PC-9 (cell line): ENCODE data around the gene C1orf21. TPM values are rescaled to one million over a fixed set of nuclear protein-coding genes. Genes with fewer than 3 reads are reported as not detected.

ENCODE experiments used
- BruUV-seq: library from RNA; stranded (reverse); fragments of 400-500 nt; replicated peaks from 2 replicates; lab custom pipeline; 2021; lab: Mats Ljungman, UMichigan
- CTCF ChIA-PET: fragments of 300-600 bp; sonication (Branson Sonifier 250); formaldehyde crosslinking; loops from one replicate; lab custom pipeline; 2022; ENCODE audit warnings: antibody characterized with exemption; lab: Charles Lee
- POLR2A ChIA-PET: fragments of 300-600 bp; sonication (Branson Sonifier 250); formaldehyde crosslinking; loops from one replicate; lab custom pipeline; 2022; ENCODE audit warnings: antibody characterized with exemption; ENCODE audit not compliant: unreplicated experiment; lab: Charles Lee
- DNase-seq, 2 experiments: peaks; one replicate each; pipeline versions ENCODE4 v3.0.0 to v3.0.0-alpha.2; 2015 to 2022; ENCODE audit warnings: mixed read lengths in 1 of 2
- H2AFZ ChIP-seq: fragments of 200-600 bp; sonication (generic); 2 replicates; pipeline ENCODE4 v1.8.1; 2017; ENCODE audit warnings: antibody characterized with exemption
- H3F3A ChIP-seq: fragments of 200-600 bp; sonication (generic); 2 replicates; pipeline ENCODE4 v1.8.1; 2017; ENCODE audit warnings: antibody characterized with exemption, mild to moderate bottlenecking, low read depth; ENCODE audit not compliant: insufficient read depth
- H3K27ac ChIP-seq: fragments of 200-600 bp; sonication (generic); 2 replicates; pipeline ENCODE4 v1.6.1; 2016; ENCODE audit warnings: mixed run types
- H3K27me3 ChIP-seq: fragments of 200-600 bp; sonication (generic); 2 replicates; pipeline ENCODE4 v1.6.1; 2016; ENCODE audit warnings: low read depth, mixed run types; ENCODE audit not compliant: insufficient read depth
- H3K36me3 ChIP-seq: fragments of 200-600 bp; sonication (generic); 2 replicates; pipeline ENCODE4 v1.6.1; 2016; ENCODE audit warnings: low read depth, mixed run types
- H3K4me1 ChIP-seq: fragments of 200-600 bp; sonication (generic); replicated peaks from 2 replicates; pipeline ENCODE4 v1.6.1; 2016; ENCODE audit warnings: mixed run types; ENCODE audit not compliant: insufficient read depth
- H3K4me2 ChIP-seq: fragments of 200-600 bp; sonication (generic); 2 replicates; pipeline ENCODE4 v1.6.1; 2017; ENCODE audit warnings: mixed run types
- H3K4me3 ChIP-seq: fragments of 200-600 bp; sonication (generic); 2 replicates; pipeline ENCODE4 v1.6.1; 2016; ENCODE audit warnings: mixed run types
- H3K79me2 ChIP-seq: fragments of 200-600 bp; sonication (generic); 2 replicates; pipeline ENCODE4 v1.6.1; 2017; ENCODE audit warnings: low read depth, mixed run types
- H3K9me2 ChIP-seq: fragments of 200-600 bp; sonication (generic); 2 replicates; pipeline ENCODE4 v1.8.1; 2017; ENCODE audit warnings: mild to moderate bottlenecking; ENCODE audit not compliant: insufficient read depth
- H3K9me3 ChIP-seq: fragments of 200-600 bp; sonication (generic); 2 replicates; pipeline ENCODE4 v1.8.1; 2016; ENCODE audit warnings: low read depth; ENCODE audit not compliant: insufficient read depth
- H4K20me1 ChIP-seq: fragments of 200-600 bp; sonication (generic); 2 replicates; pipeline ENCODE4 v1.8.1; 2017; ENCODE audit not compliant: insufficient read depth
- EZH2 ChIP-seq: fragments of 200-600 bp; sonication (generic); IDR thresholded peaks from 2 replicates; pipeline ENCODE4 v1.8.0; 2017; ENCODE audit warnings: antibody characterized with exemption, low read depth
- intact Hi-C: fragments of 100-400 bp; cut with micrococcal nuclease; formaldehyde crosslinking; loops from one replicate; pipeline ENCODE4 v1.10.0; 2022; ENCODE audit not compliant: unreplicated experiment
- total RNA-seq: library from RNA; stranded (reverse); gene quantifications from 2 replicates; pipeline ENCODE4 v1.2.3, GENCODE V29; 2021
- TF ChIP-seq, protein P1 (sequence below): fragments of 200-600 bp; sonication (generic); conservative IDR thresholded peaks from 2 replicates; pipeline ENCODE4 v1.6.1; 2017; ENCODE audit warnings: mixed run types, antibody characterized with exemption, mild to moderate bottlenecking, moderate library complexity

Gene C1orf21
- total RNA-seq, 1 experiment from 2014 or later, result 13.8 TPM

DNA sequence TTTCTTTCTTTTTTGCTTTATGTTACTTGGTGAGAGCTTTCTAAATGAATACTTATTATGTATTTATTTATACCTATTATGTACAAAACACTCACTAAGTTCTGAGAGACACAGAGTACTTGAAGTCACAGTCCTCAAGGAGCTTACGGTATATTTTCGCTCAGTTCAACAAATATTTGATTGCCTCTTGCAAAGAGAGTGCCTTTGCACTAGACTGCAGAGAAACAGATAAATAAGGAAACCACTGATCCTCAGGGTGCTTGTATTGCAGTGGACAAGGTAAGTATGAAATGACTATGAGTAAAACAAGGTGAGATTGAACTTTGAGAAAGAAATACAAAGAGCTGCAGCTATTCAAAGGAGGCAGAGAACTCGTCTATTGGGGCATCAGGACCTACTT lies 123.3 kb downstream of the C1orf21 start:
- Histone ChIP-seq H3K9me3 (no peaks in the 10 kb centered on the region), H3K4me3 (no peak overlapping the region), H3K9me2 (no peaks in the 10 kb centered on the region), H3K4me1 (no peaks in the 10 kb centered on the region), H3K36me3 (no peaks in the 10 kb centered on the region), H2AFZ (no peak overlapping the region), H3F3A (no peaks in the 10 kb centered on the region), H3K27ac (no peak overlapping the region), H3K4me2 (no peak overlapping the region), H3K27me3 (no peaks in the 10 kb centered on the region), H4K20me1 (no peaks in the 10 kb centered on the region), H3K79me2 (no peaks in the 10 kb centered on the region)
- TF ChIP-seq, protein P1, sequence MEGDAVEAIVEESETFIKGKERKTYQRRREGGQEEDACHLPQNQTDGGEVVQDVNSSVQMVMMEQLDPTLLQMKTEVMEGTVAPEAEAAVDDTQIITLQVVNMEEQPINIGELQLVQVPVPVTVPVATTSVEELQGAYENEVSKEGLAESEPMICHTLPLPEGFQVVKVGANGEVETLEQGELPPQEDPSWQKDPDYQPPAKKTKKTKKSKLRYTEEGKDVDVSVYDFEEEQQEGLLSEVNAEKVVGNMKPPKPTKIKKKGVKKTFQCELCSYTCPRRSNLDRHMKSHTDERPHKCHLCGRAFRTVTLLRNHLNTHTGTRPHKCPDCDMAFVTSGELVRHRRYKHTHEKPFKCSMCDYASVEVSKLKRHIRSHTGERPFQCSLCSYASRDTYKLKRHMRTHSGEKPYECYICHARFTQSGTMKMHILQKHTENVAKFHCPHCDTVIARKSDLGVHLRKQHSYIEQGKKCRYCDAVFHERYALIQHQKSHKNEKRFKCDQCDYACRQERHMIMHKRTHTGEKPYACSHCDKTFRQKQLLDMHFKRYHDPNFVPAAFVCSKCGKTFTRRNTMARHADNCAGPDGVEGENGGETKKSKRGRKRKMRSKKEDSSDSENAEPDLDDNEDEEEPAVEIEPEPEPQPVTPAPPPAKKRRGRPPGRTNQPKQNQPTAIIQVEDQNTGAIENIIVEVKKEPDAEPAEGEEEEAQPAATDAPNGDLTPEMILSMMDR, result no peak
- TF ChIP-seq EZH2, result no peak
- intact Hi-C loops, result no loop called here
- POLR2A ChIA-PET, result no interaction called here
- BruUV-seq, result no TSS peak
- no peak for DNase-seq
- CTCF ChIA-PET, result no interaction called here

DNA sequence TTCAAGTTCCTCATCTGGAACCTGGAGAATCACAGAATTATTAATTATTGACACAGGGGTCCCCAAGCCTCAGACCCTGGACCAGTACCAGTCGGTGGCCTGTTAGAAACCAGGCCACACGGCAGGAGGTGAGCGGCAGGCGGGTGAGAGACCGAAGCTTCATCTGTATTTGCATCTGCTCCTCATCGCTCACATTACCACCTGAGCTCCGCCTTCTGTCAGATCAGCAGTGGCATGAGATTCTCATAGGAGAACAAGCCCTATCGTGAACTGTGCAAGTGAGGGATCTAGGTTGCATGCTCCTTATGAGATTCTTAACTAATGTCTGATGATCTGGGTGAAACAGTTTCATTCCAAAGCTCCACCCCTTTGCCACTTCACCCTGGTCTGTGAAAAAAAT lies 125.9 kb downstream of the C1orf21 start:
- no peak overlapping the region for H3K4me2 ChIP-seq
- TF ChIP-seq, protein P1, result no peak
- no peak for TF ChIP-seq EZH2
- H3K4me1 ChIP-seq, result no peaks in the 10 kb centered on the region
- H4K20me1 ChIP-seq, result no peaks in the 10 kb centered on the region
- H3K9me2 ChIP-seq, result no peaks in the 10 kb centered on the region
- H3K27me3 ChIP-seq, result no peaks in the 10 kb centered on the region
- no peak overlapping the region for H3K4me3 ChIP-seq
- H3F3A ChIP-seq, result no peaks in the 10 kb centered on the region
- H3K79me2 ChIP-seq, result no peaks in the 10 kb centered on the region
- intact Hi-C loops, result no loop called here
- H3K9me3 ChIP-seq, result no peaks in the 10 kb centered on the region
- CTCF ChIA-PET, result no interaction called here
- no peaks in the 10 kb centered on the region for H3K36me3 ChIP-seq
- BruUV-seq, result no TSS peak
- no peak overlapping the region for H3K27ac ChIP-seq
- no peak overlapping the region for H2AFZ ChIP-seq
- POLR2A ChIA-PET, result no interaction called here
- DNase-seq, result no peak

GRCh38 chr1:184513421-184513820 lies 126.6 kb downstream of the C1orf21 start:
- Histone ChIP-seq H3K4me2 (no peak overlapping the region), H3K36me3 (no peaks in the 10 kb centered on the region), H2AFZ (no peak overlapping the region), H3K79me2 (no peaks in the 10 kb centered on the region), H3K4me1 (no peaks in the 10 kb centered on the region), H3K9me3 (no peaks in the 10 kb centered on the region), H3K27ac (no peak overlapping the region), H3K4me3 (no peak overlapping the region), H3K27me3 (no peaks in the 10 kb centered on the region), H3K9me2 (no peaks in the 10 kb centered on the region), H3F3A (no peaks in the 10 kb centered on the region), H4K20me1 (no peaks in the 10 kb centered on the region)
- intact Hi-C loops, result no loop called here
- BruUV-seq, result no TSS peak
- DNase-seq, result no peak
- ChIA-PET POLR2A (interaction anchor here (0.6 kb wide), 1 partner anchor 84 kb away, joined by 9 read pairs; no protein-coding TSS in a partner anchor), CTCF (no interaction called here)
- TF ChIP-seq, protein P1, result no peak
- no peak for TF ChIP-seq EZH2
